ENCODE results near the gene CDC42BPA.

DNA sequence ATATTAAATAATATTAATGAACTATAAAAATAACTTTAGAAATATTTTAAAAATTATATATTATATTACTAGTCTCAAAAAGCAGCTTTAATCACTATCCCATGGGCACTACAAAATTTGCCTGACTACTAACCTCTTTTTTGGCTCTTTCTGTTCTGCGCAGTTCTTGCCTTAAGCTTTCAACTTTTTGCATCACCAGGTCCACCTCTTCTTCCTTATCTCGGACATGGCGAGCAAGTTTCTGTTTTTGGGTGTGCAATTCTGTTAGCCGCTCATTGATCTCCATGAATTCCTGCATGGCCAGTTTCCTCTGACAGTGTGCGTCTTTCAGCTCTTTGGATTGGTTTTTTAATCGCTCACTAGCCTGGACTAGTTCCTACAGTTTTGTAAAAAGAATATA, 205.8 kb downstream of the CDC42BPA start:
- TF ChIP-seq CTCF (conservative IDR thresholded peaks at IDR 0.05 in 1 of 2, IDR thresholded peaks at IDR 0.05 in 1 of 2; ENCODE audit: extremely low read depth in 1 of 2, insufficient read depth in 1 of 2, low read depth in 1 of 2, low read length in 2 of 2) (no peak), EZH2 (IDR thresholded peaks at IDR 0.05; ENCODE audit: borderline replicate concordance, low read length) (no peak)

Measured in mammary epithelial cell (primary cell).